Liver (tissue), 9 donors: ENCODE results near the gene KIRREL3. TPM values are rescaled to one million over a fixed set of nuclear protein-coding genes. Genes with fewer than 3 reads are reported as not detected.

ENCODE experiments used
- DNase-seq: peaks from one replicate; pipeline ENCODE4 v3.0.0-alpha.2; 2017; ENCODE audit warnings: low spot score
- H3K27ac ChIP-seq, 2 donors: one replicate each; pipeline ENCODE4 v1.7.0; 2013; ENCODE audit warnings: inconsistent platforms in 2 of 2, low read length in 2 of 2, control low read depth in 1 of 2, low read depth in 1 of 2, mild to moderate bottlenecking in 1 of 2
- H3K27me3 ChIP-seq, 4 donors: one replicate each; pipeline versions ENCODE4 v1.6.1 to v1.7.0; 2013; ENCODE audit warnings: low read length in 3 of 4, inconsistent platforms in 1 of 4, mild to moderate bottlenecking in 1 of 4, moderate library complexity in 1 of 4; ENCODE audit not compliant: control insufficient read depth in 4 of 4, insufficient read depth in 4 of 4
- H3K36me3 ChIP-seq, 4 donors: one replicate each; pipeline versions ENCODE4 v1.6.1 to v1.7.0; 2013; ENCODE audit warnings: low read length in 3 of 4, mild to moderate bottlenecking in 3 of 4, low read depth in 1 of 4, moderate library complexity in 1 of 4; ENCODE audit not compliant: control insufficient read depth in 4 of 4, insufficient read depth in 3 of 4
- H3K4me1 ChIP-seq, 4 donors: one replicate each; pipeline versions ENCODE4 v1.6.1 to v1.7.0; 2013; ENCODE audit warnings: low read length in 3 of 4, mild to moderate bottlenecking in 3 of 4, moderate library complexity in 1 of 4; ENCODE audit not compliant: control insufficient read depth in 4 of 4, insufficient read depth in 4 of 4
- H3K4me3 ChIP-seq, 3 donors: one replicate each; pipeline versions ENCODE4 v1.6.1 to v1.7.0; 2013; ENCODE audit warnings: low read length in 3 of 3, control low read depth in 1 of 3, low read depth in 1 of 3, mild to moderate bottlenecking in 1 of 3
- H3K9ac ChIP-seq, 2 donors: one replicate each; pipeline ENCODE4 v1.7.0; 2013; ENCODE audit warnings: low read length in 2 of 2, mild to moderate bottlenecking in 2 of 2, moderate library complexity in 2 of 2, control low read depth in 1 of 2, low read depth in 1 of 2
- H3K9me3 ChIP-seq, 4 donors: one replicate each; pipeline versions ENCODE4 v1.6.1 to v1.7.0; 2013; ENCODE audit warnings: low read length in 3 of 4; ENCODE audit not compliant: control insufficient read depth in 4 of 4
- ATF3 ChIP-seq: IDR thresholded peaks from 2 replicates; pipeline ENCODE4 v1.6.1; 2016; ENCODE audit warnings: antibody characterized with exemption
- CTCF ChIP-seq: fragments of 150-350 bp; IDR thresholded peaks from 2 replicates; pipeline ENCODE4 v1.5.1; 2017; ENCODE audit warnings: improper control_type of control experiment, low read depth, low read length; ENCODE audit not compliant: missing input control
- EGR1 ChIP-seq, 2 donors: IDR thresholded peaks; 2 replicates each; pipeline ENCODE4 v1.6.1; 2016 to 2018; ENCODE audit warnings: antibody characterized with exemption in 2 of 2, low read depth in 2 of 2
- FOXA1 ChIP-seq: IDR thresholded peaks from 2 replicates; pipeline ENCODE4 v1.6.1; 2016; ENCODE audit warnings: antibody characterized with exemption
- FOXA2 ChIP-seq: IDR thresholded peaks from 2 replicates; pipeline ENCODE4 v1.6.1; 2016; ENCODE audit warnings: antibody characterized with exemption
- GABPA ChIP-seq, 2 donors: IDR thresholded peaks in 1 of 2; conservative IDR thresholded peaks in 1 of 2; 2 replicates each; pipeline ENCODE4 v1.6.1; 2016; ENCODE audit warnings: antibody characterized with exemption in 2 of 2, mild to moderate bottlenecking in 1 of 2, moderate library complexity in 1 of 2
- HNF4A ChIP-seq, 2 donors: conservative IDR thresholded peaks; 2 replicates each; pipeline ENCODE4 v1.6.1; 2016; ENCODE audit warnings: antibody characterized with exemption in 2 of 2, mild to moderate bottlenecking in 2 of 2
- HNF4G ChIP-seq: IDR thresholded peaks from 2 replicates; pipeline ENCODE4 v1.6.1; 2016; ENCODE audit warnings: antibody characterized with exemption
- JUND ChIP-seq, 2 donors: IDR thresholded peaks; 2 replicates each; pipeline ENCODE4 v1.6.1; 2016; ENCODE audit warnings: antibody characterized with exemption in 2 of 2
- MAX ChIP-seq: IDR thresholded peaks from 2 replicates; pipeline ENCODE4 v1.6.1; 2016; ENCODE audit warnings: antibody characterized with exemption
- NR2F2 ChIP-seq: IDR thresholded peaks from 2 replicates; pipeline ENCODE4 v1.6.1; 2016; ENCODE audit warnings: antibody characterized with exemption
- RAD21 ChIP-seq, 2 donors: IDR thresholded peaks; 2 replicates each; pipeline ENCODE4 v1.6.1; 2016; ENCODE audit warnings: antibody characterized with exemption in 2 of 2, mild to moderate bottlenecking in 2 of 2
- REST ChIP-seq: IDR thresholded peaks from 2 replicates; pipeline ENCODE4 v1.6.1; 2016; ENCODE audit warnings: antibody characterized with exemption, mild to moderate bottlenecking
- RXRA ChIP-seq, 2 donors: IDR thresholded peaks; 2 replicates each; pipeline ENCODE4 v1.6.1; 2017 to 2018; ENCODE audit warnings: antibody characterized with exemption in 2 of 2, mild to moderate bottlenecking in 1 of 2
- SP1 ChIP-seq: IDR thresholded peaks from 2 replicates; pipeline ENCODE4 v1.6.1; 2018; ENCODE audit warnings: antibody characterized with exemption, mild to moderate bottlenecking
- TAF1 ChIP-seq: conservative IDR thresholded peaks from 2 replicates; pipeline ENCODE4 v1.6.1; 2016; ENCODE audit warnings: antibody characterized with exemption, mild to moderate bottlenecking
- YY1 ChIP-seq: IDR thresholded peaks from 2 replicates; pipeline ENCODE4 v1.6.1; 2016; ENCODE audit warnings: antibody characterized with exemption, mild to moderate bottlenecking
- ZBTB33 ChIP-seq: IDR thresholded peaks from 2 replicates; pipeline ENCODE4 v1.6.1; 2016; ENCODE audit warnings: antibody characterized with exemption
- WGBS: extraction: QIAGEN DNeasy Blood & Tissue Kit; methylation state at CpG from one replicate; pipeline ENCODE4 v1.1.7; 2013; 5-methylcytosine and 5-hydroxymethylcytosine counted together
- polyA plus RNA-seq, 2 donors: library from polyadenylated mRNA; stranded (reverse) in 1 of 2; unstranded in 1 of 2; fragments of 200-250 nt in 1 of 2; fragments of >200 nt in 1 of 2; fragmentation: Nextera tagmentation in 1 of 2; extraction: Ambion mirVana in 1 of 2; gene quantifications; one replicate each; pipeline versions ENCODE4 v1.2.1 to v1.2.3, GENCODE V29; 2013 to 2015
- total RNA-seq, 2 donors: library from RNA; depleted of rRNA; stranded (reverse); fragments of >200 nt; gene quantifications; one replicate each; pipeline ENCODE4 v1.2.3, GENCODE V29; 2014
- donor health status: healthy.
- donor health status: healthy.
- donor health status: healthy.
- donor health status: healthy.
- donor health status: healthy.

KIRREL3 gene
- total and polyA plus RNA-seq, 4 donors: 0.03 to 0.29 (median 0.08) TPM; not detected in 1

GRCh38 chr11:126482586-126483108 lies 517.9 kb downstream of the KIRREL3 start:
- no peak overlapping the region for H3K4me3 ChIP-seq
- no peak for DNase-seq
- H3K36me3 ChIP-seq: no peaks in the 10 kb centered on the region
- H3K9ac ChIP-seq: no peak overlapping the region
- TF ChIP-seq NR2F2 (no peak), RAD21 (IDR thresholded peaks at IDR 0.05) (no peak), RXRA (IDR thresholded peaks at IDR 0.05) (no peak), REST (no peak), ATF3 (no peak), YY1 (no peak), CTCF (no peak), GABPA (IDR thresholded peaks at IDR 0.05 in 1 of 2, conservative IDR thresholded peaks at IDR 0.05 in 1 of 2) (no peak), ZBTB33 (no peak), TAF1 (no peak), MAX (no peak), JUND (IDR thresholded peaks at IDR 0.05) (no peak), SP1 (no peak), FOXA2 (no peak), EGR1 (IDR thresholded peaks at IDR 0.05; ENCODE audit: low read depth in 2 of 2) (no peak), FOXA1 (no peak), HNF4G (no peak), HNF4A (conservative IDR thresholded peaks at IDR 0.05) (no peak)
- H3K27ac ChIP-seq: no peak overlapping the region
- WGBS: 95% methylated on average over 5 of the region's 5 CpGs
- no peaks in the 10 kb centered on the region for H3K27me3 ChIP-seq
- H3K4me1 ChIP-seq: peaks cover 0 to 3% (median 2%) of the 10 kb centered on the region in 4 donors
- H3K9me3 ChIP-seq: no peaks in the 10 kb centered on the region
